DOHH2 (cell line): ENCODE results near the gene NFIX.

Experiments used
- EZH2phosphoT487 ChIP-seq: fragments of 200-600 bp; sonication (generic); IDR thresholded peaks from 2 replicates; pipeline ENCODE4 v1.6.1; 2017; ENCODE audit warnings: borderline replicate concordance, mild to moderate bottlenecking, antibody characterized with exemption, low read length, moderate library complexity, mixed read lengths
- TF ChIP-seq, protein P1 (sequence below): fragments of 200-600 bp; sonication (generic); IDR thresholded peaks from one replicate; pipeline ENCODE4 v1.5.1; 2014; ENCODE audit warnings: antibody characterized with exemption, mild to moderate bottlenecking, low read depth, low read length; ENCODE audit not compliant: poor library complexity, severe bottlenecking

DNA sequence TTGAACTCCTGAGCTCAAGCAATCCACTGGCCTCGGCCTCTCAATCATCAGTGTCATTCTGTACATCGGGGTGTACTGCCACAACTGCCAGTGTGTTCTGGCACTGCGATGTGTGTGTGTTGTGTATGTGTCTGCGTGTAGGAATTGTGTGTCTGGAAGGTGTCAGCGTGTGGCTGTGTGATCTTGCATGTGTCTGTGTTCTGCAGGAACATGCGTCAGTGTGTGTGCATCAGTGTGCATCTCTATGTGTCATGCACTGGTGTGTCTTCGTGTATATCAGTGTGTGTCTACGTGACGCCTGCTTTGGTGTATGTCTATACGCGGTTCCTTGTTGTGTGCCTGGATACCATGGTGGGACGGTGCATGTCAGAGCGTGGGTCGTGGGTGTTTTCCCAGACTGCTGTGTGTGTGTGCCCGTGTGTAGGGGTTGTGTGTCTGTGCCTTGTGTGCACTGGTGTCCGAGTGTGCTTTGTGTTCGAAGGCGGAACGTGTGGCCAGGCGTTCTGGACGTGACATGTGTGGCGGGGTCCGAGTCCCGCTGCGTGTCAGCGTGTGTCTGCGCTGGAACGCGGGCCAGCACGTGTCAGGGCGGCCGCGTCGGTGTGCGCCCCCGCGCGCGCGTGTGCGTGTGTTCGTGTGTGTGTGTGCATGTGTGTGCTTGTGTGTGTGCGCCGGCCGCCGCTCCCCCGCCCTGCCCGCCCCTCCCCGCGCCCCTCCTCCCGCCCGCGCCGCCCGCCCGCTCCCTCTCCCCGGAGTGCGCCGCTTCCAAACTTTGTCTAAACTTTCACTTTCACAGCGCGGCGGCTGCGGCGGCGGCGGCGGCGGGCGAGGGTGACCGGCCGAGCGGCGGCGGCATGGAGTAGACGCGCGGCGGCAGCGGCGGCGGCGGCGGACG lies at the start of gene NFIX:
- TF ChIP-seq, protein P1, sequence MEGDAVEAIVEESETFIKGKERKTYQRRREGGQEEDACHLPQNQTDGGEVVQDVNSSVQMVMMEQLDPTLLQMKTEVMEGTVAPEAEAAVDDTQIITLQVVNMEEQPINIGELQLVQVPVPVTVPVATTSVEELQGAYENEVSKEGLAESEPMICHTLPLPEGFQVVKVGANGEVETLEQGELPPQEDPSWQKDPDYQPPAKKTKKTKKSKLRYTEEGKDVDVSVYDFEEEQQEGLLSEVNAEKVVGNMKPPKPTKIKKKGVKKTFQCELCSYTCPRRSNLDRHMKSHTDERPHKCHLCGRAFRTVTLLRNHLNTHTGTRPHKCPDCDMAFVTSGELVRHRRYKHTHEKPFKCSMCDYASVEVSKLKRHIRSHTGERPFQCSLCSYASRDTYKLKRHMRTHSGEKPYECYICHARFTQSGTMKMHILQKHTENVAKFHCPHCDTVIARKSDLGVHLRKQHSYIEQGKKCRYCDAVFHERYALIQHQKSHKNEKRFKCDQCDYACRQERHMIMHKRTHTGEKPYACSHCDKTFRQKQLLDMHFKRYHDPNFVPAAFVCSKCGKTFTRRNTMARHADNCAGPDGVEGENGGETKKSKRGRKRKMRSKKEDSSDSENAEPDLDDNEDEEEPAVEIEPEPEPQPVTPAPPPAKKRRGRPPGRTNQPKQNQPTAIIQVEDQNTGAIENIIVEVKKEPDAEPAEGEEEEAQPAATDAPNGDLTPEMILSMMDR, result no peak
- peak; percentile 78; the same call in 1 of the 2 replicates for TF ChIP-seq EZH2phosphoT487
